ENCODE data around the gene GARIN5B.

DNA sequence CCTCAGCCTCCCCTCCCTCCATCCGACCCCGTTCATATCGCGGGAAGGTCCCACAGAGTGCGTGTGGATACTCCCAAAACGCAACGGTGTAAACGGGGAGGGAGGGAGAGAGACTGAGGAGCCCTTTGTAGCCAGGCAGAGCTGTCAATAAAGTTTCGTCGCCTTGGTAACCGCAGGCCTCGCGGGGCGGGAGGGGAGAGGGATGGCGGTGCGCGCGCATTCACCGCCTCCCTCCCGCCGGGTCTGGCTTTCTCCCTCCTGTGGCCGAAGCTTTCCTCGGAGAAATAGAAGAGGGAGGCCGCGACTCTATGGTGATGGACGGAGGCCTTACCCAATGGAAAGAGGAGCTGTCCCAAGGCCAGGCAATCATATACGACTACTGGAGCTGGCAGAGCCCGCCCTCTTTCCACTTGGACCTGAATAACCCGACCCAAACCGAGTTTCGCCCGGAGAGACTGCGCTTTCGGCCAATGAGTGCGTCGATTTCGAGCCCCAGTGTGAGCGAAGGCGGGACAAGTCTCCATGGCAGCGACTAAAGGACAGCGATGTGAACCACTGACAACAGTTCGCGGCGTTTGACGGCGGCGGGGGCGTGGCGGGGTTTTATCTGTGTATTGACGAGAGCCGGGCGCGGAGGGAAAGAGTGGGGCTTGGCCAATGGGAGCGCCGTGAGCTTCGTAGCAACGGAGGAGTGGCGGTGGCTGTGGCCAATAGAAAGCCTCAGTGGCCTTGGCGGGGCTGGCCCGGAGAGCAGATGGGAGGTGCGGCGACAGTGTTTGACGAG, 23.8 kb downstream of the GARIN5B start, which contains the start of gene KMT5C:
- TF ChIP-seq, protein P1, sequence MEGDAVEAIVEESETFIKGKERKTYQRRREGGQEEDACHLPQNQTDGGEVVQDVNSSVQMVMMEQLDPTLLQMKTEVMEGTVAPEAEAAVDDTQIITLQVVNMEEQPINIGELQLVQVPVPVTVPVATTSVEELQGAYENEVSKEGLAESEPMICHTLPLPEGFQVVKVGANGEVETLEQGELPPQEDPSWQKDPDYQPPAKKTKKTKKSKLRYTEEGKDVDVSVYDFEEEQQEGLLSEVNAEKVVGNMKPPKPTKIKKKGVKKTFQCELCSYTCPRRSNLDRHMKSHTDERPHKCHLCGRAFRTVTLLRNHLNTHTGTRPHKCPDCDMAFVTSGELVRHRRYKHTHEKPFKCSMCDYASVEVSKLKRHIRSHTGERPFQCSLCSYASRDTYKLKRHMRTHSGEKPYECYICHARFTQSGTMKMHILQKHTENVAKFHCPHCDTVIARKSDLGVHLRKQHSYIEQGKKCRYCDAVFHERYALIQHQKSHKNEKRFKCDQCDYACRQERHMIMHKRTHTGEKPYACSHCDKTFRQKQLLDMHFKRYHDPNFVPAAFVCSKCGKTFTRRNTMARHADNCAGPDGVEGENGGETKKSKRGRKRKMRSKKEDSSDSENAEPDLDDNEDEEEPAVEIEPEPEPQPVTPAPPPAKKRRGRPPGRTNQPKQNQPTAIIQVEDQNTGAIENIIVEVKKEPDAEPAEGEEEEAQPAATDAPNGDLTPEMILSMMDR (IDR thresholded peaks at IDR 0.05) = peak in 5 of 6 experiments; percentile 23 to 63 (median 51)
- TF ChIP-seq POLR2A (IDR thresholded peaks at IDR 0.05) = peak in 3 of 4 donors; percentile 28 to 95 (median 94)

Measured in esophagus squamous epithelium (tissue), 4 donors.